ENCODE data around the gene ZSCAN18. TPM values are rescaled to one million over a fixed set of nuclear protein-coding genes. Genes with fewer than 3 reads are reported as not detected.

The ZSCAN18 gene
- total RNA-seq, 2 experiments from 2014 or later, result not detected

DNA sequence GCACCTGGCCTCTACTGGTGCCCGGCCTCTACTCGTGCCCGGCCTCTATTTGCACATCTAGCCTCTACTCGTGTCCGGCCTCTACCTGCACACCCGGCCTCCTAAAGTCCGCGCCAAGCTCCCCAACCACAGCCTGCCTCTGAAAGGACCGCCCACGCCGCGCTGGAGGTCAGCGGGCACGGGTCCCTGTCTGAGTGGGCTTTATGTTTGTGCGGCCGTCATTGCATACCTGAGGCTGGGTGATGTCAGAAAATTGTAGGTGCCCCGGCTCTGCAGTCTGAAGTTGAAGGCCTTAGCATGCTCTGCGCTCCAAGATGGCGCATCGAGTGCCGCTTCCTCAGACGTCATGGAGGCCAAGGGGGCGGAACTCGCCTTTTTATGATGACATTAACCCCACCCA, 37.8 kb downstream of the ZSCAN18 start:
- no peaks in the 10 kb centered on the region for H3K4me1 ChIP-seq (ENCODE audit: insufficient read depth, low read length, poor library complexity, severe bottlenecking)
- no peaks in the 10 kb centered on the region for H3K9me2 ChIP-seq (ENCODE audit: insufficient read depth, low read length)
- TF ChIP-seq EZH2phosphoT487 (IDR thresholded peaks at IDR 0.05; ENCODE audit: borderline replicate concordance, low read depth, low read length), result no peak
- TF ChIP-seq, protein P1, sequence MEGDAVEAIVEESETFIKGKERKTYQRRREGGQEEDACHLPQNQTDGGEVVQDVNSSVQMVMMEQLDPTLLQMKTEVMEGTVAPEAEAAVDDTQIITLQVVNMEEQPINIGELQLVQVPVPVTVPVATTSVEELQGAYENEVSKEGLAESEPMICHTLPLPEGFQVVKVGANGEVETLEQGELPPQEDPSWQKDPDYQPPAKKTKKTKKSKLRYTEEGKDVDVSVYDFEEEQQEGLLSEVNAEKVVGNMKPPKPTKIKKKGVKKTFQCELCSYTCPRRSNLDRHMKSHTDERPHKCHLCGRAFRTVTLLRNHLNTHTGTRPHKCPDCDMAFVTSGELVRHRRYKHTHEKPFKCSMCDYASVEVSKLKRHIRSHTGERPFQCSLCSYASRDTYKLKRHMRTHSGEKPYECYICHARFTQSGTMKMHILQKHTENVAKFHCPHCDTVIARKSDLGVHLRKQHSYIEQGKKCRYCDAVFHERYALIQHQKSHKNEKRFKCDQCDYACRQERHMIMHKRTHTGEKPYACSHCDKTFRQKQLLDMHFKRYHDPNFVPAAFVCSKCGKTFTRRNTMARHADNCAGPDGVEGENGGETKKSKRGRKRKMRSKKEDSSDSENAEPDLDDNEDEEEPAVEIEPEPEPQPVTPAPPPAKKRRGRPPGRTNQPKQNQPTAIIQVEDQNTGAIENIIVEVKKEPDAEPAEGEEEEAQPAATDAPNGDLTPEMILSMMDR (conservative IDR thresholded peaks at IDR 0.05; ENCODE audit: low read length), result no peak
- DNase-seq (ENCODE audit: low spot score), result no peak
- intact Hi-C loops (cut with micrococcal nuclease; ENCODE audit: unreplicated experiment), result no loop called here
- H4K20me1 ChIP-seq (ENCODE audit: insufficient read depth, low read length), result no peaks in the 10 kb centered on the region
- ChIA-PET CTCF (ENCODE audit: unreplicated experiment) (no interaction called here), POLR2A (no interaction called here)
- H3K9me3 ChIP-seq (ENCODE audit: low read length), result no peaks in the 10 kb centered on the region
- H3K4me2 ChIP-seq (ENCODE audit: low read length), result no peak overlapping the region
- H3K79me2 ChIP-seq (ENCODE audit: insufficient read depth, low read depth, low read length), result no peaks in the 10 kb centered on the region
- H2AFZ ChIP-seq (ENCODE audit: low read length), result no peak overlapping the region
- no peak overlapping the region for H3K27ac ChIP-seq (ENCODE audit: low read depth, low read length, poor library complexity, severe bottlenecking)
- BruUV-seq (replicated peaks), result no TSS peak
- no peaks in the 10 kb centered on the region for H3K36me3 ChIP-seq (ENCODE audit: insufficient read depth, low read length)
- H3K4me3 ChIP-seq (ENCODE audit: low read depth, low read length, poor library complexity, severe bottlenecking), result no peak overlapping the region

DNA sequence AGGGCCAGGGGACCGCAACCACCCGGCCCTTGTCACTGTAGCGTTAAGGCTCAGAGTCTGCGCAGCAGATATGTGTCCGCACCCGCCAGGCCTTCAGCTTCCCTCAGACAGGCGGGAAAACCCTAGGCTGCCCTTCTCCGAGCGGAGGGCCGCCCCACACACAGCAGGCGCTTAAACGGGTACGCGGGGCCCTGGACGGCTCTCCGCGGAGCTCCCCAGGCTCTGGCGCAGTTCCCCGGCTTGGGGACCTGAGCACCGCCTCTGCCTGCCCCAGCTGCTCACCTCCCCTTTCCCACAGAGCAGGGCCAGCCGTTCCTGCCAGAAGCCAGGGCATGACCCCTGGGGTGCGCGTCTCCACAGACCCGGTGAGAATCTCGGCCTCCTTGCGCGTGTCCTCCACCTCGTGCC, 38.4 kb downstream of the ZSCAN18 start:
- no peak overlapping the region for H2AFZ ChIP-seq (ENCODE audit: low read length)
- no peaks in the 10 kb centered on the region for H3K9me2 ChIP-seq (ENCODE audit: insufficient read depth, low read length)
- TF ChIP-seq, protein P1 (conservative IDR thresholded peaks at IDR 0.05; ENCODE audit: low read length), result no peak
- TF ChIP-seq EZH2phosphoT487 (IDR thresholded peaks at IDR 0.05; ENCODE audit: borderline replicate concordance, low read depth, low read length), result no peak
- ChIA-PET POLR2A (no interaction called here), CTCF (ENCODE audit: unreplicated experiment) (no interaction called here)
- H4K20me1 ChIP-seq (ENCODE audit: insufficient read depth, low read length), result no peaks in the 10 kb centered on the region
- DNase-seq (ENCODE audit: low spot score), result no peak
- no peaks in the 10 kb centered on the region for H3K9me3 ChIP-seq (ENCODE audit: low read length)
- no peak overlapping the region for H3K4me2 ChIP-seq (ENCODE audit: low read length)
- no peaks in the 10 kb centered on the region for H3K36me3 ChIP-seq (ENCODE audit: insufficient read depth, low read length)
- BruUV-seq (replicated peaks), result no TSS peak
- intact Hi-C loops (cut with micrococcal nuclease; ENCODE audit: unreplicated experiment), result no loop called here
- no peaks in the 10 kb centered on the region for H3K4me1 ChIP-seq (ENCODE audit: insufficient read depth, low read length, poor library complexity, severe bottlenecking)
- H3K27ac ChIP-seq (ENCODE audit: low read depth, low read length, poor library complexity, severe bottlenecking), result no peak overlapping the region
- H3K4me3 ChIP-seq (ENCODE audit: low read depth, low read length, poor library complexity, severe bottlenecking), result no peak overlapping the region
- no peaks in the 10 kb centered on the region for H3K79me2 ChIP-seq (ENCODE audit: insufficient read depth, low read depth, low read length)

DNA sequence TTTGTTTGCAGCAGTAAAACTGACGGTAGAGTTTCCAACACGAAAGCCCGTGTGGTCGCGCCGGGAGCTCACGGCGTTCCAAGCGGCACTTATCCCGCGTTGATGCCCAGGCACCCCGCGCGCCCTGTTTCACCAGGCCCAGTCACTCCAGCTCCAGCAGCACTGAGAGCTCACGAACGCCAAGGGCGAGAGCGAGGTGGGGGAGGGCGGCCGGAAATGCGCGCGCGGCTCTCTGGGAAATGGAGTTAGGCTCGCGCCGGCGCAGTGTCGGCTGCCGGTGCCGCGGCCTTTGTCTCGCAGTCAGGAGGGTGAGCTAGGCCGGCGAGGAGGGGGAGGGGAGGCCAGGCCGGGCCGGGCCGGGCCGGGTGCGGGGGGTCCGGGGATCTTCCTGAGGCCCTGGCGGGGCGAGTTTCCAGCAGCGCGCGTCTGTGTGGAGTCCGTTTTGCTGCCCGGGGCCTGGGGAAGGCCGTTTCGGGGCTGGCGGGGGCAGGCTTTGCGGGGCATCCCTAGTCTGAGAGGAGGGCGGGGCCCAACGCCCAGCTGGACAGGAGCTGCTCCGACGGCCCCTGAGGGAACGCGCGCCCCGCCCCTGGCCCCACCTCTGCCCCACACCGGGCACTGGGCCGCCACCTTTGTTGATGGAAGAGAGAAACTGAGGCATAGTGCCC, 38.9 kb downstream of the ZSCAN18 start, which contains the start of gene ZNF135:
Gene ZNF135, plus strand, starts transcription at position 280 of the 668 bp plus-strand sequence. CDS start 721 bp downstream, outside the sequence.
- POLR2A ChIA-PET, result no interaction called here
- CTCF ChIA-PET (ENCODE audit: unreplicated experiment), result no interaction called here
- H3K9me3 ChIP-seq (ENCODE audit: low read length), result no peaks in the 10 kb centered on the region
- no TSS peak for BruUV-seq (replicated peaks)
- H3K4me2 ChIP-seq (ENCODE audit: low read length), result no peak within 1 kb of the TSS
- H3K36me3 ChIP-seq (ENCODE audit: insufficient read depth, low read length), result no peaks in the 10 kb centered on the region
- H3K79me2 ChIP-seq (ENCODE audit: insufficient read depth, low read depth, low read length), result no peaks in the 10 kb centered on the region
- no peaks in the 10 kb centered on the region for H3K9me2 ChIP-seq (ENCODE audit: insufficient read depth, low read length)
- no peaks in the 10 kb centered on the region for H3K4me1 ChIP-seq (ENCODE audit: insufficient read depth, low read length, poor library complexity, severe bottlenecking)
- intact Hi-C loops (cut with micrococcal nuclease; ENCODE audit: unreplicated experiment), result no loop called here
- TF ChIP-seq, protein P1 (conservative IDR thresholded peaks at IDR 0.05; ENCODE audit: low read length), result no peak
- no peak for TF ChIP-seq EZH2phosphoT487 (IDR thresholded peaks at IDR 0.05; ENCODE audit: borderline replicate concordance, low read depth, low read length)
- H4K20me1 ChIP-seq (ENCODE audit: insufficient read depth, low read length), result no peaks in the 10 kb centered on the region
- H3K27ac ChIP-seq (ENCODE audit: low read depth, low read length, poor library complexity, severe bottlenecking), result no peak within 1 kb of the TSS
- no peak within 1 kb of the TSS for H3K4me3 ChIP-seq (ENCODE audit: low read depth, low read length, poor library complexity, severe bottlenecking)
- no peak for DNase-seq (ENCODE audit: low spot score)
- H2AFZ ChIP-seq (ENCODE audit: low read length), result no peak within 1 kb of the TSS

Data from OCI-LY7 (cell line).